PFSK-1 (cell line): ENCODE measurements around the gene POU3F3.

Experiments
- FOXP2 ChIP-seq: optimal IDR thresholded peaks from 2 replicates; pipeline ENCODE3; 2011; ENCODE audit warnings: borderline replicate concordance, control low read depth, inconsistent platforms; ENCODE audit not compliant: insufficient read depth; ENCODE audit errors: extremely low read length, extremely low read depth
- POLR2AphosphoS5 ChIP-seq: IDR thresholded peaks from 2 replicates; pipeline ENCODE4 v1.6.1; 2012; ENCODE audit warnings: low read depth, mild to moderate bottlenecking, control low read depth, low read length, moderate library complexity
- REST ChIP-seq, 2 experiments: IDR thresholded peaks; 2 replicates each; pipeline versions ENCODE4 v1.6.1 to v1.8.0; 2011 to 2012; ENCODE audit warnings: low read depth in 2 of 2, low read length in 2 of 2, control low read depth in 1 of 2, inconsistent platforms in 1 of 2, mild to moderate bottlenecking in 1 of 2, moderate library complexity in 1 of 2; ENCODE audit not compliant: insufficient read depth in 1 of 2
- SIN3A ChIP-seq: IDR thresholded peaks from 2 replicates; pipeline ENCODE4 v1.6.1; 2012; ENCODE audit warnings: mild to moderate bottlenecking, low read length, moderate library complexity, borderline replicate concordance; ENCODE audit not compliant: insufficient read depth

GRCh38 chr2:104818264-104818663, 35.7 kb upstream of the POU3F3 start:
- TF ChIP-seq REST (IDR thresholded peaks at IDR 0.05; ENCODE audit: insufficient read depth in 1 of 2, low read depth in 2 of 2, low read length in 2 of 2), result no peak
- TF ChIP-seq SIN3A, result no peak
- TF ChIP-seq POLR2AphosphoS5, result no peak
- TF ChIP-seq FOXP2, result no peak
